Measurements from ENCODE around the gene BBS7.

BBS7 gene

DNA sequence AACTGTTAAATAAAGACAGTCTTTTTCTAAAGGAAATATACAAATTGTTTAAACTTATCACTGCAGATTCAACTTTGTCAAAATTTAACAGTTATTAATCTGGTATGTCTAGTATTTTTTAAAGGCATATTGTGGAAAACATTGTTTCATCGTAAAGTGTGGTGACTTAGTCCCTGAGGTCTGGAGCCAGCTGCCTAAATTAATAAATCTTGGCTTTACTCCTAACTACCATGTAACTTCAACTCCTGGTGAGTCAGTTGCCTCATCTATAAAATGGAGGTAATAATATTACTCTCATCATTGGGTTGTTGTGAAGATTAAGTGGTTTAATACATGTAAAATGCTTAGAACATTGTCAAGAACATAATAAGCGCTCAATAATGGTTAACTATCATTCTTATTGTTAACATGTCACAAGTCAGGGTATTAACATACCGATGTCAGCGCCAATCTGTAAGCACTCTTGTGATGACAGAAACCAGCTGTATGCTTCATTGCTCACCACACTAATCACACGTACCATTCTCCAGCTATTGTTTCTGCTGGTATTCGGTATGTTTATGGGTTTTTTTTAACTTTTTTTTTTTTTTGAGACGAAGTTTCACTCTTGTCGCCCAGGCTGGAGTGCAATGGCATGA lies 91.2 kb downstream of the BBS7 start:
- CTCF ChIA-PET = interaction anchor here (1.0 to 2.0 kb wide), 3 partner anchors 14 to 44 kb away, joined by 3 to 9 read pairs (median 4); partner anchors contain the start of gene SMIM43
- POLR2A ChIA-PET = no interaction called here
- DNase-seq (ENCODE audit: low read depth, low spot score) = no peak

DNA sequence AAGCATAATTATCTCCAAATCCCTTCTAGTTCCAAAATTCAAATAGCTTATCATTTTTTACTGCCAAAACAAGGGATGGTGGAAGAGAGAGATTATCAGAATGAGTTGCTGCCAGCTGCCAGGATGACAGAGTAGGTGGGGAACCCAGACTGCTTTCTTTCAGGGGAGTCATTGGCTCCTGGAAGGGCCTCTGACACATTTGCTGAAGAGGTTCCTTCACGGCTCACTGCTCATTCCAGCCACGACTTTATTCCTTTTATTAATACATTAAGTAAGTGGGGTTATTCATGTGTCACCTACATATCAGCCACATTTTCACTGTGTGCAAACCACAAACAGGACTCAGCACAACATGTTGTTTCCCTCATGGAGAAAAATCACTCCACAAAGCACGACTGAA lies 92.6 kb downstream of the BBS7 start:
- DNase-seq (ENCODE audit: low read depth, low spot score) = no peak
- ChIA-PET CTCF (interaction anchor here (2.0 kb wide), 1 partner anchor 13 kb away, joined by 9 read pairs; the partner anchor contains the start of gene SMIM43), POLR2A (no interaction called here)
- no peak overlapping the region for H3K4me3 ChIP-seq (ENCODE audit: low read depth, low read length)
- TF ChIP-seq, protein P1, sequence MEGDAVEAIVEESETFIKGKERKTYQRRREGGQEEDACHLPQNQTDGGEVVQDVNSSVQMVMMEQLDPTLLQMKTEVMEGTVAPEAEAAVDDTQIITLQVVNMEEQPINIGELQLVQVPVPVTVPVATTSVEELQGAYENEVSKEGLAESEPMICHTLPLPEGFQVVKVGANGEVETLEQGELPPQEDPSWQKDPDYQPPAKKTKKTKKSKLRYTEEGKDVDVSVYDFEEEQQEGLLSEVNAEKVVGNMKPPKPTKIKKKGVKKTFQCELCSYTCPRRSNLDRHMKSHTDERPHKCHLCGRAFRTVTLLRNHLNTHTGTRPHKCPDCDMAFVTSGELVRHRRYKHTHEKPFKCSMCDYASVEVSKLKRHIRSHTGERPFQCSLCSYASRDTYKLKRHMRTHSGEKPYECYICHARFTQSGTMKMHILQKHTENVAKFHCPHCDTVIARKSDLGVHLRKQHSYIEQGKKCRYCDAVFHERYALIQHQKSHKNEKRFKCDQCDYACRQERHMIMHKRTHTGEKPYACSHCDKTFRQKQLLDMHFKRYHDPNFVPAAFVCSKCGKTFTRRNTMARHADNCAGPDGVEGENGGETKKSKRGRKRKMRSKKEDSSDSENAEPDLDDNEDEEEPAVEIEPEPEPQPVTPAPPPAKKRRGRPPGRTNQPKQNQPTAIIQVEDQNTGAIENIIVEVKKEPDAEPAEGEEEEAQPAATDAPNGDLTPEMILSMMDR (IDR thresholded peaks at IDR 0.05; ENCODE audit: insufficient read depth, low read length, missing control alignments) = no peak

More for the DNA sequence above, 91.2 kb downstream of the BBS7 start:
- no peak overlapping the region for H3K4me3 ChIP-seq (ENCODE audit: low read depth, low read length)
- TF ChIP-seq, protein P1 (IDR thresholded peaks at IDR 0.05; ENCODE audit: insufficient read depth, low read length, missing control alignments) = no peak

DNA sequence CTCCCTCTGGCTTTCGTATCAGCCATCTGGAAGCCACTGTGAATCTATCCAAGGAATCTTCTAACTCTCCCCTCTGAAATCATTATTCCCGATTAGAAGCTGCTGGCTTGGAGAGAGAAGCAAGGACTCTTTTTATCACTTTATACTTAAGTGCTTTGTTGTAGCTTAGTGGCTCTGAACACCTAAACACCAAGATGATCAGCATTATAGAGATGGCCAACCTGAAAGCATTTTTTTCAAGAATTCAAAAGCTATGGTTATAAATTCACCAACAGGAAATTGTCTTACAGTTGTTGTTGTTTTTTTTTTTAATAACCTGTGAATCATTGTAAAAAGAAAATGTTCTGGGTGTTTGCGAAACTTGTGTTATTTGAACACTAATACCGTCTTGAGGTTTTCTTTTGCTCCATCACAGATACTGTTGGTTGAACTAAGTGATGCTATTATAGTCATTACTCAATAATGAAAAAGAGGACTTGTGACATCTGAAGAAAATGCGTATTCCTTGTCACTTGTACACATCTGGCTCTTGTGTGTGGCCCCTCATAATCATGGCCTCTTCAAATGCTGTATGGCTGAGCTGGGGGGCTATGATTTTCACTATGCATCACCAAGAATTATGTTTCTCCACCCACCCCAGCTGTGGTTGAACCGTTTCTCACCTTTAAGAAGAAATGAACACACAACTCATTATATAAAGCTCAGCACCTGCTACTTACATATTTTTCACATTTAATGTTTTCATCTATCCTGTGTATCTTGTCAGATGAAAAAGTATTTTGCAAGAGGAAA lies 93.5 kb downstream of the BBS7 start:
- no peak overlapping the region for H3K4me3 ChIP-seq (ENCODE audit: low read depth, low read length)
- ChIA-PET CTCF (interaction anchor here (2.0 kb wide), 1 partner anchor 12 kb away, joined by 9 read pairs; the partner anchor contains the start of gene SMIM43), POLR2A (no interaction called here)
- no peak for DNase-seq (ENCODE audit: low read depth, low spot score)
- TF ChIP-seq, protein P1 (IDR thresholded peaks at IDR 0.05; ENCODE audit: insufficient read depth, low read length, missing control alignments) = no peak
